ENCODE data around the gene UBE2D2. TPM values are rescaled to one million over a fixed set of nuclear protein-coding genes. Genes with fewer than 3 reads are reported as not detected.
"Not testable (repeated sequence)": the region's sequence is repeated elsewhere in the genome, so short reads cannot be mapped to it uniquely, and the experiment has no call there.

UBE2D2 gene
- polyA plus RNA-seq, 3 donors from 2014 or later: 231 to 328 (median 243) TPM

DNA sequence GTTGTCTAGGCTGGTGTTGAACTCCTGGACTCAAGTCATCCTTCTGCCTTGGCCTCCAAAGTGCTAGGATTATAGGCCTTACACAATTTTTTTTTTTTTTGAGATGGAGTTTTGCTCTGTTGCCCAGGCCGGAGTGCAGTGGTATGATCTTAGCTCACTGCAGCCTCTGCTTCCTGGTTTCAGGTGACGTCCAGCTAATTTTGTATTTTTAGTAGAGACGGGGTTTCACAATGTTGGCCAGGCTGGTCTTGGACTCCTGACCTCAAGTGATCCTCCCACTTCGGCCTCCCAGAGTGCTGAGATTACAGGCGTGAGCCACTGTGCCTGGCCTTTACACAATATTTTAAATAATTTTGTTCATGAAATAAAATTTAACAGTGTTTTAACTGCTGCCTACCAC lies 21.0 kb downstream of the UBE2D2 start:
- H3K36me3 Mint-ChIP-seq; H3K27ac Mint-ChIP-seq; H3K9me3 Mint-ChIP-seq; DNase-seq; H3K27me3 Mint-ChIP-seq (ENCODE audit: low read depth in 3 of 3); H3K4me3 Mint-ChIP-seq: not testable (repeated sequence)
- peaks cover 54 to 58% of the 10 kb centered on the region in 2 donors for H3K4me1 Mint-ChIP-seq

DNA sequence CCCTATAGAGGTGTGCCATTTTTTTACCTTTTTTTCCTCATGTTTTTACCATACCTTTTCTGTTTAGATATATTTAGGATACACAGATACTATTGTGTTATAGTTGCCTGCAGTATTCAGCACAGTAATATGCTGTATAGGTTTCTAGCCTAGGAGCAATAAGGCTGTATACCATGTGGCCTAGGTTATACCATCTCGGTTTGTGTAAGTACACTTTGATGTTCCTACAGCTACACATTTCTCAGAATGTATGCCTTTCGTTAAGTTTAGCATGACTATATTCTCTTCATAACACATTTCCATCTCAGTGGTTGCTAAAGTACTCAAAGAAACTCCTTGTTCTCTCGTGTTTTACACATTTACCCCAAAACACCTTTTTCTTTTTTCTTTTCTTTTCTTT lies 23.0 kb downstream of the UBE2D2 start:
- Mint-ChIP-seq H3K4me3 (no peak overlapping the region), H3K4me1 (peaks cover 51 to 60% of the 10 kb centered on the region in 2 donors), H3K27ac (no peak overlapping the region), H3K36me3 (peaks cover 0 to 3% (median 0%) of the 10 kb centered on the region in 3 donors), H3K9me3 (no peaks in the 10 kb centered on the region), H3K27me3 (ENCODE audit: low read depth in 3 of 3) (peaks cover 0 to 6% (median 0%) of the 10 kb centered on the region in 3 donors)
- DNase-seq: no peak

DNA sequence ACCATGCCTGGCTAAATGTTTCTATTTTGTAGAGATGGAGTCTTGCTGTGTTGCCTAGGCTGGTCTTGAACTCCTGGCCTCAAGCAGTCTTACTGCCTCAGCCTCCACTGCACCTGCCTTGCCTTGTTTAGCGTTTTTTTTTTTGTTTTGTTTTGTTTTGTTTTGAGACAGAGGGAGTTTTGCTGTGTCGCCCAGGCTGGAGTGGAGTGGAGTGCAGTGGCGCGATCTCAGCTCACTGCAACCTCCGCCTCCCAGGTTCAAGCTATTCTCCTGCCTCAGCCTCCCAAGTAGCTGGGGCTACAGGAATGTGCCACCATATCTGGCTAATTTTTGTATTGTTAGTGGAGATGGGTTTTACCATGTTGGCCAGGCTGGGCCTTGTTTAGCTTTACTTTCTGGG lies 27.0 kb downstream of the UBE2D2 start:
- Mint-ChIP-seq H3K4me1 (peaks cover 59 to 84% of the 10 kb centered on the region in 2 donors), H3K27ac (peak overlapping the region in 5 of 6 donors; percentile 40 to 53 (median 47))
- not testable (repeated sequence) for DNase-seq; H3K36me3 Mint-ChIP-seq; H3K27me3 Mint-ChIP-seq (ENCODE audit: low read depth in 3 of 3); H3K4me3 Mint-ChIP-seq; H3K9me3 Mint-ChIP-seq

GRCh38 chr5:139588962-139589361 lies 27.8 kb downstream of the UBE2D2 start:
- Mint-ChIP-seq H3K9me3 (no peaks in the 10 kb centered on the region), H3K27ac (peak overlapping the region in 5 of 6 donors; percentile 23 to 75 (median 60)), H3K4me3 (no peak overlapping the region), H3K36me3 (peaks cover 0 to 3% (median 3%) of the 10 kb centered on the region in 3 donors), H3K27me3 (ENCODE audit: low read depth in 3 of 3) (peaks cover 0 to 2% (median 0%) of the 10 kb centered on the region in 3 donors), H3K4me1 (peaks cover 54 to 79% of the 10 kb centered on the region in 2 donors)
- DNase-seq: no peak

DNA sequence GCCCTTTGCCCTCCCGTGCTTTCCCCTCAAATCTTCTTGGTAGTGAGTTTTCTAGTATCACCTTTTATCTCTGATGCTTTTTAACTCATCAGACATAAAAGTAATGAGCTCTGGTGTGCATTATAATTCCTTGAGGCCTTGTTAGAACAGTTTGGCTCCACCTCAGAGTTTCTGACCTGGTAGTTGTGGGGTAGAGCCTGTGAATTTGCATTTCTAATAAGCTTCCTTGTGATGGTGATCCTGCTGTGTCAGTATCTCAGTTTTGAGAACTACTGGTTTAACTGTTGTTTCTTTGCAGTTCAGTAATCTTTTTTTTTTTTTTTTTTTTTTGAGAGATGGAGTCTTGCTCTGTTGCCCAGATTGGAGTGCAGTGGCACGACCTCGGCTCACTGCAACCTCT lies 31.1 kb downstream of the UBE2D2 start:
- Mint-ChIP-seq H3K27me3 (ENCODE audit: low read depth in 3 of 3) (peaks cover 0 to 4% (median 2%) of the 10 kb centered on the region in 3 donors), H3K4me1 (peaks cover 41 to 64% of the 10 kb centered on the region in 2 donors), H3K36me3 (peaks cover 0 to 3% (median 0%) of the 10 kb centered on the region in 3 donors), H3K4me3 (no peak overlapping the region), H3K9me3 (no peaks in the 10 kb centered on the region), H3K27ac (peak overlapping the region in 3 of 6 donors; percentile 64 to 84 (median 73))
- DNase-seq: no peak

DNA sequence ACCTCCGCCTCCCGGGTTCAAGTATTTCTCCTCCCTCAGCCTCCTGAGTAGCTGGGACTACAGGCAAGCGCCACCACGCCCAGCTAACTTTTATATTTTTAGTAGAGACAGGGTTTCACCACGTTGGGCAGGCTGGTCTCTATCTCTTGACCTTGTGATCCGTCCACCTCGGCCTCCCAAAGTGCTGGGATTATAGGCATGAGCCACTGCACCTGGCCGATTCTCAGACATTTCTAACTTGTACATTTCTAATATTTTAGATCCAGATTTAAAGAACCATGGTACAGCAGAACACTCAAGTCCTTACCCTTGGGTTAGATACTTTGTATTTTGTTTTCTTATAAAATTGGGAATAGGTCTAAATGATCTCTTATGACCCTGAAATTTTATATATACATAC lies 31.9 kb downstream of the UBE2D2 start:
- H3K4me3 Mint-ChIP-seq; H3K9me3 Mint-ChIP-seq; H3K36me3 Mint-ChIP-seq; H3K27me3 Mint-ChIP-seq (ENCODE audit: low read depth in 3 of 3); DNase-seq: not testable (repeated sequence)
- peak overlapping the region in 1 of 6 donors; percentile 12 for H3K27ac Mint-ChIP-seq
- peaks cover 42 to 64% of the 10 kb centered on the region in 2 donors for H3K4me1 Mint-ChIP-seq

GRCh38 chr5:139593716-139594319 lies 32.7 kb downstream of the UBE2D2 start:
- peaks cover 45 to 61% of the 10 kb centered on the region in 2 donors for H3K4me1 Mint-ChIP-seq
- H3K27me3 Mint-ChIP-seq (ENCODE audit: low read depth in 3 of 3): peaks cover 0 to 2% (median 1%) of the 10 kb centered on the region in 3 donors
- H3K36me3 Mint-ChIP-seq: peaks cover 0 to 3% (median 0%) of the 10 kb centered on the region in 3 donors
- H3K27ac Mint-ChIP-seq: no peak overlapping the region
- H3K4me3 Mint-ChIP-seq: no peak overlapping the region
- no peak for DNase-seq
- H3K9me3 Mint-ChIP-seq: no peaks in the 10 kb centered on the region

GRCh38 chr5:139597134-139597533 lies 36.0 kb downstream of the UBE2D2 start:
- peaks cover 0 to 10% (median 6%) of the 10 kb centered on the region in 3 donors for H3K36me3 Mint-ChIP-seq
- H3K27me3 Mint-ChIP-seq (ENCODE audit: low read depth in 3 of 3): peaks cover 0 to 2% (median 1%) of the 10 kb centered on the region in 3 donors
- no peaks in the 10 kb centered on the region for H3K9me3 Mint-ChIP-seq
- H3K4me3 Mint-ChIP-seq: no peak overlapping the region
- H3K4me1 Mint-ChIP-seq: peaks cover 30 to 42% of the 10 kb centered on the region in 2 donors
- DNase-seq: no peak
- H3K27ac Mint-ChIP-seq: peak overlapping the region; percentile 60 to 90 (median 74)

DNA sequence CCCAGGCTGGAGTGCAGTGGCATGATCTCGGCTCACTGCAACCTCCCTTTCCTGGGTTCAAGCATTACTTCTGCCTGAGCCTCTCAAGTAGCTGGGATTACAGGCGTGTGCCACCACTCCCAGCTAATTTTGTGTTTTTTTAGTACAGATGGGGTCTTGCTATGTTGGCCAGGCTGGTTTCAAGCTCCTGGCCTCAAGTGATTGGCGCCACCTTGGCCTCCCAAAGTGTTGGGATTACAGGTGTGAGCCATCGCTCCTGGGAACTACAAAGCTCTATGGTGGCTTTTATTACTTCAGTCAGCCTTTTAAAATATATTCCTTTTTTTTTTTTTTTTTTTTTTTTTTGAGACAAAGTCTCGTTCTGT lies 37.4 kb downstream of the UBE2D2 start:
- peaks cover 25 to 37% of the 10 kb centered on the region in 2 donors for H3K4me1 Mint-ChIP-seq
- not testable (repeated sequence) for H3K27me3 Mint-ChIP-seq (ENCODE audit: low read depth in 3 of 3); H3K4me3 Mint-ChIP-seq; DNase-seq; H3K27ac Mint-ChIP-seq; H3K36me3 Mint-ChIP-seq; H3K9me3 Mint-ChIP-seq

DNA sequence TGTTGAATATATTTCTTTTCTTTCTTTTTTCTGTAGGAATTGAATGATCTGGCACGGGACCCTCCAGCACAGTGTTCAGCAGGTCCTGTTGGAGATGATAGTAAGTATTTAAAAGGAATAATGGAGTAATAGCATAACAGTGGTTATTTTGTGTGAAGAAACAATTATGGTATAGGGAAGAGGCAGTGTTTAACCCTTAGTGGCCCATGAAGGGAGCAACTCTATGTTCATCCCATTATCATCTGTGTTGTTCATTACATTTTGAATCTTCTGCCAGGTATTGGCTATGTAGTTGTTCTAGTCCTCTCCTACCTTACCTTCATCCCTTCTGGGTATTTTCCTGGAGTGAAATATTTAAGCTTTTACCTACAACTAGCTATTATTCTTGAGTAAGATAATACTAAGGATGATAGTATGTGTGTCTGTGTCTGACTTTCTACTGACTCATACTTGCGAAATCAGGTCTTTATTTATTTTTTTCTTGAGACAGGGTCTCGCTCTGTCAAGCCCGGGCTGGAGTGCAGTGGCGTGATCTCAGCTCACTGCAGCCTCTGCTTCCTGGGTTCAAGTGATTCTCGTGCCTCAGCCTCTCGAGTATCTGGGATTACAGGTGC lies 39.3 kb downstream of the UBE2D2 start:
- Mint-ChIP-seq H3K27me3 (ENCODE audit: low read depth in 3 of 3) (peaks cover 0 to 3% (median 2%) of the 10 kb centered on the region in 3 donors), H3K4me3 (no peak overlapping the region), H3K4me1 (peaks cover 22 to 33% of the 10 kb centered on the region in 2 donors), H3K9me3 (no peaks in the 10 kb centered on the region), H3K27ac (peak overlapping the region in 1 of 6 donors; percentile 33), H3K36me3 (peaks cover 0 to 10% (median 6%) of the 10 kb centered on the region in 3 donors)
- no peak for DNase-seq

GRCh38 chr5:139601429-139601828 lies 40.3 kb downstream of the UBE2D2 start:
- Mint-ChIP-seq H3K4me1 (peaks cover 22 to 41% of the 10 kb centered on the region in 2 donors), H3K27ac (no peak overlapping the region), H3K36me3 (peaks cover 0 to 10% (median 6%) of the 10 kb centered on the region in 3 donors), H3K4me3 (no peak overlapping the region), H3K27me3 (ENCODE audit: low read depth in 3 of 3) (peaks cover 0 to 3% (median 0%) of the 10 kb centered on the region in 3 donors), H3K9me3 (no peaks in the 10 kb centered on the region)
- no peak for DNase-seq

DNA sequence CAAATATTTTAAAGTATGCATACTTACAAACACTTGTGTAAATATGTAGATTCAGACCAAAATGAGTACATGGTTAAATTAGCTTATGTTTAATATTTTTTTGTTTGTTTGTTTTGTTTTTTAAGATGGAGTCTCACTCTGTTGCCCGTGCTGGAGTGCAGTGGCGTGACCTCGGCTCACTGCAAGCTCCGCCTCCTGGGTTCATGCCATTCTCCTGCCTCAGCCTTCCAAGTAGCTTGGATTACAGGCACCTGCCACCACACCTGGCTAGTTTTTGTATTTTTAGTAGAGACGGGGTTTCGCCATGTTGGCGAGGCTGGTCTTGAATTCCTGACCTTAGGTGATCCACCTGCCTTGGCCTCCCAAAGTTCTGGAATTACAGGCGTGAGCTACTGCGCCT lies 40.8 kb downstream of the UBE2D2 start:
- H3K27me3 Mint-ChIP-seq (ENCODE audit: low read depth in 3 of 3); H3K36me3 Mint-ChIP-seq; H3K27ac Mint-ChIP-seq; H3K4me3 Mint-ChIP-seq; H3K9me3 Mint-ChIP-seq; DNase-seq: not testable (repeated sequence)
- H3K4me1 Mint-ChIP-seq: peaks cover 22 to 41% of the 10 kb centered on the region in 2 donors

DNA sequence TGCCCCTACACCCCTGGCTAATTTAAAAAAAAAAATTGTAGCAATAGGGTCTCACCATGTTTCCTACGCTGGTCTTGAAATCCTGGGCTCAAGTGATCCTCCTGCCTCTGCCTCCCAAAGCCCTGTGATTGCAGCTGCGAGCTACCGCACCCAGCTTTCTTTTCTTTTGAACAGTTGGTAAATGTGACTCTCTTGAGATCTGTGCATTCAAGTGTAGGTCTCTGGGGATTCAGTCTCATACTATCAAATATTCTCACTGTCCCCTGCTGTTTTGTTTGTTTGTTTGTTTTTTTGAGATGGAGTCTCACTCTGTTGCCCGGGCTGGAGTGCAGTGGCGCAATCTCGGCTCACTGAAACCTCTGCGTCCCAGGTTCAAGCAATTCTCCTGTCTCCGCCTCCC lies 44.7 kb downstream of the UBE2D2 start:
- Mint-ChIP-seq H3K27ac (peak overlapping the region in 4 of 6 donors; percentile 2 to 64 (median 36)), H3K36me3 (peaks cover 0 to 3% (median 0%) of the 10 kb centered on the region in 3 donors), H3K9me3 (no peaks in the 10 kb centered on the region), H3K27me3 (ENCODE audit: low read depth in 3 of 3) (peaks cover 0 to 1% (median 0%) of the 10 kb centered on the region in 3 donors), H3K4me1 (peaks cover 7 to 23% of the 10 kb centered on the region in 2 donors), H3K4me3 (no peak overlapping the region)
- no peak for DNase-seq

DNA sequence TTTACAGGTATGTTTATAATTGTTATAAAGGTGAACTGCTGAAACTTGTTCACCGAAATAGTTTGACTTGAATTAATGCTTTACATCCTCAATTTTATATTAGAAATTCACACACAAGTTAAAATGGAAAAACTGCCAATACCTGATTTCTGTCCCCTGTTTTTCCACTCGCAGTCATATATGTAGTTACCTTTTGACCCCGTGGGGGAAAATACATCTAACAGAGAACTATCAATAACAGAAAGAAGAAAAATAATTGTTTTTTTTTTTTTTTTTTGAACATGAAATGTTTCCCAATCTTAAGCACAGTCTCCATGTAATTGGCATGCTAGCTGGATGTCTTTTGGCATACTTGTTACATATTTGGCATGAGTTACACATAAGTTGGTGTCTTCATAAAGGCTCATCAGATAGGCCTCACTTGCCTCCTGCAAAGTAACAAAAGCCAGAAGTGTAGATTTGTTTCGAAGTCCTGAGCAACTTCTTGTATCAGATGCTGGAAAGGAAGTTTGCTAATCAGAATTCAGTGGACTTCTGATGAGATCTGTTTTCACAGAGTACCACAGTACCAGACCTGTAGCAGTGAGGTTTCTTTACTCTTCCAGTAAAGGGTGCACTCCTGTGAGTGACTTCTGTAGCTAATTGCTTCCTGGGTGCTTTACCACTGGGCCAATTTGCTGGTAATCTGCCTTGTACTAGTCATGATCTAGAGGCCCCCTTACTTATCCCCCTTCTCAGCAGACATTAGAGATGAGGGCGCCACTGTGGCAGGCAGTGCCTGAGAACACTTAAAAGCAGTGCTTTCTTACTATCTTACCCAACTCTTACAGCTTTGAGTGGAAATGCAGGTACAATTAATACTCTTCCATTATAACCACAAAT lies 50.8 kb downstream of the UBE2D2 start:
- peak overlapping the region; percentile 10 to 76 (median 44) for H3K27ac Mint-ChIP-seq
- no peak for DNase-seq
- H3K4me1 Mint-ChIP-seq: peaks cover 18 to 44% of the 10 kb centered on the region in 2 donors
- peaks cover 0 to 6% (median 0%) of the 10 kb centered on the region in 3 donors for H3K36me3 Mint-ChIP-seq
- H3K27me3 Mint-ChIP-seq (ENCODE audit: low read depth in 3 of 3): peaks cover 0 to 2% (median 0%) of the 10 kb centered on the region in 3 donors
- H3K4me3 Mint-ChIP-seq: no peak overlapping the region
- no peaks in the 10 kb centered on the region for H3K9me3 Mint-ChIP-seq
